Tibial nerve (tissue), 4 donors: ENCODE measurements around the gene FCAMR.

Experiments used
- EP300 ChIP-seq, 2 donors: sonication (generic); formaldehyde crosslinking; IDR thresholded peaks; one replicate each; pipeline ENCODE4 v1.6.1; 2017; ENCODE audit warnings: antibody characterized with exemption in 2 of 2, mild to moderate bottlenecking in 1 of 2
- POLR2A ChIP-seq, 2 donors: fragments of 450-650 bp; IDR thresholded peaks; one replicate each; pipeline ENCODE4 v1.6.1; 2017; ENCODE audit warnings: antibody characterized with exemption in 2 of 2, mild to moderate bottlenecking in 2 of 2, moderate library complexity in 2 of 2
- TF ChIP-seq, protein P1 (sequence below), 5 experiments: fragments of 200-600 bp in 3 of 5; fragments of 450-650 bp in 2 of 5; sonication (generic) in 3 of 5; IDR thresholded peaks; one replicate each; pipeline ENCODE4 v1.5.1; 2016 to 2019; ENCODE audit warnings: antibody characterized with exemption in 5 of 5, mild to moderate bottlenecking in 3 of 5, moderate library complexity in 2 of 5

DNA sequence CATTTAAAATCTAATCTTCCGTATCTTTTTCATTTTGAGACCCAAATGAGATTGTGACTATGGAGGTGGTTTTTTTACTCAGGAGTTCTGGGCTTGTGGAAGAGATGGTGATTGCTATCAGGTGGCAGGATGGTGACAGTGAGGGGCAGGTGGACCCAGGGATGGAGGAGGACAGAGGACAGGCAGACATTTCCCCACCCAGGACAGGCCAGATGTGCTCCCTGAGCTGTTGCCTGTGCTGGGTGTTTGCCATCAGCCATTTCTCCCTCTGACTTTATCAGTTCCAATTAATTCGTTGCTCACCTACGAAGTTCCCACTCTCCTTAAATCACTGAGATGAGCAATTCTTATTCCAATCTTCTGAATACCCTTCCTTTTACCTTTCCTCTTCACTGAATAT, 35.8 kb upstream of the FCAMR start:
- TF ChIP-seq POLR2A (IDR thresholded peaks at IDR 0.05) (no peak), EP300 (IDR thresholded peaks at IDR 0.05) (no peak)
- TF ChIP-seq, protein P1, sequence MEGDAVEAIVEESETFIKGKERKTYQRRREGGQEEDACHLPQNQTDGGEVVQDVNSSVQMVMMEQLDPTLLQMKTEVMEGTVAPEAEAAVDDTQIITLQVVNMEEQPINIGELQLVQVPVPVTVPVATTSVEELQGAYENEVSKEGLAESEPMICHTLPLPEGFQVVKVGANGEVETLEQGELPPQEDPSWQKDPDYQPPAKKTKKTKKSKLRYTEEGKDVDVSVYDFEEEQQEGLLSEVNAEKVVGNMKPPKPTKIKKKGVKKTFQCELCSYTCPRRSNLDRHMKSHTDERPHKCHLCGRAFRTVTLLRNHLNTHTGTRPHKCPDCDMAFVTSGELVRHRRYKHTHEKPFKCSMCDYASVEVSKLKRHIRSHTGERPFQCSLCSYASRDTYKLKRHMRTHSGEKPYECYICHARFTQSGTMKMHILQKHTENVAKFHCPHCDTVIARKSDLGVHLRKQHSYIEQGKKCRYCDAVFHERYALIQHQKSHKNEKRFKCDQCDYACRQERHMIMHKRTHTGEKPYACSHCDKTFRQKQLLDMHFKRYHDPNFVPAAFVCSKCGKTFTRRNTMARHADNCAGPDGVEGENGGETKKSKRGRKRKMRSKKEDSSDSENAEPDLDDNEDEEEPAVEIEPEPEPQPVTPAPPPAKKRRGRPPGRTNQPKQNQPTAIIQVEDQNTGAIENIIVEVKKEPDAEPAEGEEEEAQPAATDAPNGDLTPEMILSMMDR (IDR thresholded peaks at IDR 0.05) = no peak
